CD8-positive, alpha-beta memory T cell (primary cell): ENCODE measurements around the gene ZNF853. TPM values are rescaled to one million over a fixed set of nuclear protein-coding genes. Genes with fewer than 3 reads are reported as not detected.

Experiments used
- CTCF ChIA-PET: fragments of 350-600 bp; sonication (Branson Sonifier 250); formaldehyde crosslinking; loops from one replicate; lab custom pipeline; 2021; ENCODE audit warnings: antibody characterized with exemption; lab: Charles Lee
- POLR2A ChIA-PET: fragments of 350-600 bp; sonication (Branson Sonifier 250); formaldehyde crosslinking; loops from one replicate; lab custom pipeline; 2021; ENCODE audit warnings: antibody characterized with exemption; lab: Charles Lee
- DNase-seq, 5 donors: peaks; one replicate each; pipeline versions ENCODE4 v3.0.0 to v3.0.0-alpha.2; 2020 to 2022; ENCODE audit warnings: mixed read lengths in 1 of 5
- H3K27ac ChIP-seq: one replicate; pipeline ENCODE4 v1.7.0; 2013; ENCODE audit warnings: low read depth, mild to moderate bottlenecking, low read length, moderate library complexity
- H3K27me3 ChIP-seq: 2 replicates; pipeline ENCODE4 v1.7.0; 2013; ENCODE audit warnings: low read length, mild to moderate bottlenecking; ENCODE audit not compliant: insufficient read depth, poor library complexity, severe bottlenecking
- H3K36me3 ChIP-seq: 2 replicates; pipeline ENCODE4 v1.7.0; 2013; ENCODE audit warnings: mild to moderate bottlenecking, low read length, moderate library complexity; ENCODE audit not compliant: insufficient read depth
- H3K4me1 ChIP-seq: 2 replicates; pipeline ENCODE4 v1.7.0; 2013; ENCODE audit warnings: mild to moderate bottlenecking, low read length, moderate library complexity; ENCODE audit not compliant: insufficient read depth
- H3K4me3 ChIP-seq: 2 replicates; pipeline ENCODE4 v1.7.0; 2013; ENCODE audit warnings: mild to moderate bottlenecking, low read length
- H3K9me3 ChIP-seq: 2 replicates; pipeline ENCODE4 v1.7.0; 2013; ENCODE audit warnings: mild to moderate bottlenecking, low read length
- H3K27ac Mint-ChIP-seq, 8 donors: one replicate each; pipeline ENCODE4 v1.8.0; 2020 to 2021; ENCODE audit warnings: mixed read lengths in 8 of 8, mild to moderate bottlenecking in 6 of 8, inconsistent platforms in 3 of 8, moderate library complexity in 3 of 8
- H3K27me3 Mint-ChIP-seq, 2 donors: one replicate each; pipeline ENCODE4 v1.8.0; 2020 to 2021; ENCODE audit warnings: mixed read lengths in 2 of 2, mild to moderate bottlenecking in 1 of 2, moderate library complexity in 1 of 2
- H3K36me3 Mint-ChIP-seq, 3 donors: one replicate each; pipeline ENCODE4 v1.8.0; 2020 to 2021; ENCODE audit warnings: mixed read lengths in 3 of 3, inconsistent platforms in 1 of 3, mild to moderate bottlenecking in 1 of 3
- H3K4me1 Mint-ChIP-seq, 3 donors: one replicate each; pipeline ENCODE4 v1.8.0; 2020 to 2021; ENCODE audit warnings: mixed read lengths in 3 of 3, inconsistent platforms in 1 of 3, mild to moderate bottlenecking in 1 of 3
- H3K4me3 Mint-ChIP-seq, 7 donors: one replicate each; pipeline ENCODE4 v1.8.0; 2020 to 2021; ENCODE audit warnings: mixed read lengths in 7 of 7, mild to moderate bottlenecking in 6 of 7, moderate library complexity in 4 of 7, inconsistent platforms in 2 of 7
- H3K9me3 Mint-ChIP-seq, 5 donors: one replicate each; pipeline ENCODE4 v1.8.0; 2020 to 2022; ENCODE audit warnings: mixed read lengths in 5 of 5, mild to moderate bottlenecking in 3 of 5, moderate library complexity in 2 of 5, inconsistent platforms in 1 of 5
- polyA plus RNA-seq: library from polyadenylated mRNA; unstranded; fragments of 300-500 nt; fragmentation: Illumina TruSeq; gene quantifications from one replicate; pipeline ENCODE4 v1.2.3, GENCODE V29; 2021
- total RNA-seq, 2 experiments: library from RNA; stranded (reverse); gene quantifications; one replicate each; pipeline ENCODE4 v1.2.3, GENCODE V29; 2021

The ZNF853 gene
- total and polyA plus RNA-seq, 3 experiments from 2014 or later, result 3.5 to 11.2 (median 4.5) TPM

- peak in 1 of 5 donors; percentile 47 for DNase-seq
These were observed 36.5 kb downstream of the ZNF853 start for GRCh38 chr7:6651851-6652445.

GRCh38 chr7:6652446-6653011 lies 37.1 kb downstream of the ZNF853 start:
- H3K4me1 Mint-ChIP-seq, result no peaks in the 10 kb centered on the region
- H3K36me3 Mint-ChIP-seq, result peaks cover 7 to 58% (median 16%) of the 10 kb centered on the region in 3 donors
- Histone ChIP-seq H3K4me1 (no peaks in the 10 kb centered on the region), H3K36me3 (peaks cover 6% of the 10 kb centered on the region), H3K27me3 (no peaks in the 10 kb centered on the region), H3K4me3 (no peak overlapping the region), H3K9me3 (no peaks in the 10 kb centered on the region), H3K27ac (no peak overlapping the region)
- POLR2A ChIA-PET, result no interaction called here
- H3K27ac Mint-ChIP-seq, result no peak overlapping the region
- peaks cover 0 to 4% (median 2%) of the 10 kb centered on the region in 5 donors for H3K9me3 Mint-ChIP-seq
- H3K4me3 Mint-ChIP-seq, result no peak overlapping the region
- H3K27me3 Mint-ChIP-seq, result no peaks in the 10 kb centered on the region
- CTCF ChIA-PET, result no interaction called here
- peak in 1 of 5 donors; percentile 45 for DNase-seq

More at GRCh38 chr7:6651851-6652445, 36.5 kb downstream of the ZNF853 start:
- Histone ChIP-seq H3K27me3 (no peaks in the 10 kb centered on the region), H3K9me3 (no peaks in the 10 kb centered on the region), H3K27ac (no peak overlapping the region), H3K36me3 (peaks cover 8% of the 10 kb centered on the region), H3K4me3 (no peak overlapping the region), H3K4me1 (no peaks in the 10 kb centered on the region)
- Mint-ChIP-seq H3K4me3 (no peak overlapping the region), H3K4me1 (peaks cover 0 to under 1% (median 0%) of the 10 kb centered on the region in 3 donors), H3K27ac (no peak overlapping the region), H3K9me3 (peaks cover 0 to 4% (median 2%) of the 10 kb centered on the region in 5 donors), H3K36me3 (peaks cover 7 to 64% (median 16%) of the 10 kb centered on the region in 3 donors), H3K27me3 (no peaks in the 10 kb centered on the region)
- ChIA-PET CTCF (no interaction called here), POLR2A (no interaction called here)

GRCh38 chr7:6653071-6654003 lies 37.9 kb downstream of the ZNF853 start:
- Histone ChIP-seq H3K36me3 (peaks cover 6% of the 10 kb centered on the region), H3K9me3 (no peaks in the 10 kb centered on the region), H3K27ac (no peak overlapping the region), H3K27me3 (no peaks in the 10 kb centered on the region), H3K4me1 (no peaks in the 10 kb centered on the region), H3K4me3 (no peak overlapping the region)
- CTCF ChIA-PET, result no interaction called here
- Mint-ChIP-seq H3K4me1 (no peaks in the 10 kb centered on the region), H3K36me3 (peaks cover 6 to 51% (median 16%) of the 10 kb centered on the region in 3 donors), H3K4me3 (no peak overlapping the region), H3K27ac (no peak overlapping the region), H3K27me3 (no peaks in the 10 kb centered on the region), H3K9me3 (peaks cover 0 to 4% (median 2%) of the 10 kb centered on the region in 5 donors)
- DNase-seq, result peak in 1 of 5 donors; percentile 33
- POLR2A ChIA-PET, result no interaction called here

GRCh38 chr7:6654113-6654841 lies 38.9 kb downstream of the ZNF853 start:
- H3K4me3 ChIP-seq, result no peak overlapping the region
- no peaks in the 10 kb centered on the region for H3K27me3 ChIP-seq
- Mint-ChIP-seq H3K27ac (no peak overlapping the region), H3K4me1 (peaks cover 0 to 9% (median 2%) of the 10 kb centered on the region in 3 donors), H3K36me3 (peaks cover 6 to 44% (median 16%) of the 10 kb centered on the region in 3 donors), H3K9me3 (peaks cover 0 to 4% (median 2%) of the 10 kb centered on the region in 5 donors), H3K4me3 (no peak overlapping the region), H3K27me3 (no peaks in the 10 kb centered on the region)
- POLR2A ChIA-PET, result no interaction called here
- CTCF ChIA-PET, result no interaction called here
- H3K4me1 ChIP-seq, result no peaks in the 10 kb centered on the region
- DNase-seq, result peak in 1 of 5 donors; percentile 19
- H3K36me3 ChIP-seq, result peaks cover 6% of the 10 kb centered on the region
- no peaks in the 10 kb centered on the region for H3K9me3 ChIP-seq
- H3K27ac ChIP-seq, result no peak overlapping the region

- Histone ChIP-seq H3K27me3 (no peaks in the 10 kb centered on the region), H3K36me3 (peaks cover 6% of the 10 kb centered on the region), H3K4me1 (no peaks in the 10 kb centered on the region), H3K27ac (no peak overlapping the region), H3K4me3 (no peak overlapping the region), H3K9me3 (no peaks in the 10 kb centered on the region)
- ChIA-PET POLR2A (no interaction called here), CTCF (no interaction called here)
- H3K27ac Mint-ChIP-seq, result peak overlapping the region in 1 of 8 donors; percentile 72
- H3K9me3 Mint-ChIP-seq, result peaks cover 0 to 4% (median 2%) of the 10 kb centered on the region in 5 donors
- DNase-seq, result peak in 1 of 5 donors; percentile 29
- peaks cover 4 to 36% (median 16%) of the 10 kb centered on the region in 3 donors for H3K36me3 Mint-ChIP-seq
- peaks cover 0 to 14% (median 6%) of the 10 kb centered on the region in 3 donors for H3K4me1 Mint-ChIP-seq
- H3K27me3 Mint-ChIP-seq, result no peaks in the 10 kb centered on the region
- no peak overlapping the region for H3K4me3 Mint-ChIP-seq
These were observed 39.6 kb downstream of the ZNF853 start for GRCh38 chr7:6654842-6655610.

- Mint-ChIP-seq H3K36me3 (peaks cover 3 to 28% (median 13%) of the 10 kb centered on the region in 3 donors), H3K27me3 (no peaks in the 10 kb centered on the region), H3K27ac (no peak overlapping the region), H3K4me3 (no peak overlapping the region), H3K4me1 (peaks cover 0 to 14% (median 6%) of the 10 kb centered on the region in 3 donors), H3K9me3 (peaks cover 0 to 3% (median 2%) of the 10 kb centered on the region in 5 donors)
- Histone ChIP-seq H3K9me3 (no peaks in the 10 kb centered on the region), H3K27ac (no peak overlapping the region), H3K4me1 (no peaks in the 10 kb centered on the region), H3K4me3 (no peak overlapping the region), H3K27me3 (no peaks in the 10 kb centered on the region), H3K36me3 (peaks cover under 1% of the 10 kb centered on the region)
- POLR2A ChIA-PET, result no interaction called here
- DNase-seq, result no peak
- CTCF ChIA-PET, result no interaction called here
These were observed 40.4 kb downstream of the ZNF853 start for GRCh38 chr7:6655636-6656385.

GRCh38 chr7:6656413-6656812 lies 41.0 kb downstream of the ZNF853 start:
- H3K36me3 Mint-ChIP-seq, result peaks cover 0 to 22% (median 9%) of the 10 kb centered on the region in 3 donors
- peaks cover 0 to 14% (median 6%) of the 10 kb centered on the region in 3 donors for H3K4me1 Mint-ChIP-seq
- no peak overlapping the region for H3K27ac Mint-ChIP-seq
- no peaks in the 10 kb centered on the region for H3K4me1 ChIP-seq
- no peak overlapping the region for H3K27ac ChIP-seq
- no peaks in the 10 kb centered on the region for H3K27me3 ChIP-seq
- no peaks in the 10 kb centered on the region for H3K9me3 ChIP-seq
- peaks cover 0 to 3% (median 2%) of the 10 kb centered on the region in 5 donors for H3K9me3 Mint-ChIP-seq
- H3K27me3 Mint-ChIP-seq, result no peaks in the 10 kb centered on the region
- DNase-seq, result no peak
- no peak overlapping the region for H3K4me3 ChIP-seq
- no peaks in the 10 kb centered on the region for H3K36me3 ChIP-seq
- ChIA-PET POLR2A (no interaction called here), CTCF (no interaction called here)
- H3K4me3 Mint-ChIP-seq, result no peak overlapping the region
